ENCODE results near the gene PIK3R3.

Gene PIK3R3

DNA sequence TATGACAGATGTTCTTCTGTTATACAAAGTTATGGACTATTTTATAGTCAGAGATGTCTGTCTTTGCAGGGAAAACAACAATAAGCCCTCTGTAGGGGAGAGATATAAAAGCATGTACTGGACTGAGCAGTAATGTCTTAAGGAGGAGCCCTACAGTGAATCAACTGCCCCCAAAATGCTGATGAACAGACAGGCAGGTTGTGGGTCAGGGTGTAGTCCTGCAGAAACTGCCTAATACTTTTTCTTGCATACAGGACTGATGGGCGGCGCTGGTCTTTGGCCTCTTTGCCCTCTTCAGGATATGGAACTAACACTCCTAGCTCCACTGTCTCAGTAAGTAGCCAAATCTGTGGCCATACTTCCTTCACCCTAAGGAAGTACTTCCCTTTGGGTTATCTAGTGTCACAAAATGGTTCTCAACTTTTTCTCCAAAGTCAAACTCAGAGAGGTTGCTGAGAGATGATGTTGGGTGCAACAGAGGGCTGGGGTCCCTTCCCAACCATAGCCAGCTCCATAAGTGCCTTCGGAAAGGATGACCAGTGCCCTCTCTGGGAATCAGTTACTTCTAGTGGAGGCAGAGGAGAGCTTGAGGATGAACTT, 129.8 kb downstream of the PIK3R3 start:
- no peak overlapping the region for H3K14ac ChIP-seq (ENCODE audit: low read length)
- H3K27ac ChIP-seq (replicated peaks; ENCODE audit: low read length): no peak overlapping the region
- no peak overlapping the region for H2AK5ac ChIP-seq (ENCODE audit: low read depth, low read length)
- no peak overlapping the region for H2BK5ac ChIP-seq (ENCODE audit: low read length)
- no peak for DNase-seq (ENCODE audit: low spot score)
- no CpG with 5 or more reads among the region's 3 CpGs for WGBS, 2 donors (ENCODE audit: extremely low coverage in 2 of 2, insufficient read length in 2 of 2, insufficient replicate concordance in 1 of 2)
- H3K18ac ChIP-seq (ENCODE audit: low read length): no peak overlapping the region
- no peak overlapping the region for H4K8ac ChIP-seq (ENCODE audit: low read depth, low read length)
- H2BK12ac ChIP-seq (ENCODE audit: low read length): no peak overlapping the region
- no peak overlapping the region for H3K9ac ChIP-seq (ENCODE audit: low read depth, low read length, poor library complexity)
- no peak overlapping the region for H2BK15ac ChIP-seq (ENCODE audit: low read length)
- H2AFZ ChIP-seq (ENCODE audit: low read length): no peak overlapping the region
- H3K79me1 ChIP-seq (ENCODE audit: low read depth, low read length): no peaks in the 10 kb centered on the region
- H3K23ac ChIP-seq (ENCODE audit: low read depth, low read length, poor library complexity): no peak overlapping the region
- H3K27me3 ChIP-seq (ENCODE audit: control insufficient read depth in 3 of 3, insufficient read depth in 3 of 3, low read depth in 1 of 3, low read length in 3 of 3): no peaks in the 10 kb centered on the region
- H3K9me3 ChIP-seq (replicated peaks in 1 of 2; ENCODE audit: control insufficient read depth in 2 of 2, insufficient read depth in 1 of 2, low read depth in 1 of 2, low read length in 2 of 2): no peaks in the 10 kb centered on the region
- H3K4ac ChIP-seq (ENCODE audit: low read length): no peak overlapping the region
- H4K91ac ChIP-seq (ENCODE audit: low read depth, low read length, poor library complexity): no peak overlapping the region
- H3K36me3 ChIP-seq (replicated peaks in 1 of 2; ENCODE audit: control insufficient read depth in 2 of 2, insufficient read depth in 2 of 2, low read length in 2 of 2): peaks cover 8 to 78% of the 10 kb centered on the region in 2 donors
- H3K4me3 ChIP-seq (ENCODE audit: low read length in 2 of 2): no peak overlapping the region
- H2BK120ac ChIP-seq (ENCODE audit: low read depth, low read length): no peak overlapping the region
- H3K4me2 ChIP-seq (ENCODE audit: insufficient read depth, low read length, poor library complexity, severe bottlenecking): no peak overlapping the region
- H3K4me1 ChIP-seq (ENCODE audit: control insufficient read depth in 2 of 2, insufficient read depth in 1 of 2, low read depth in 1 of 2, low read length in 2 of 2): peaks cover 0 to 1% of the 10 kb centered on the region in 2 donors

DNA sequence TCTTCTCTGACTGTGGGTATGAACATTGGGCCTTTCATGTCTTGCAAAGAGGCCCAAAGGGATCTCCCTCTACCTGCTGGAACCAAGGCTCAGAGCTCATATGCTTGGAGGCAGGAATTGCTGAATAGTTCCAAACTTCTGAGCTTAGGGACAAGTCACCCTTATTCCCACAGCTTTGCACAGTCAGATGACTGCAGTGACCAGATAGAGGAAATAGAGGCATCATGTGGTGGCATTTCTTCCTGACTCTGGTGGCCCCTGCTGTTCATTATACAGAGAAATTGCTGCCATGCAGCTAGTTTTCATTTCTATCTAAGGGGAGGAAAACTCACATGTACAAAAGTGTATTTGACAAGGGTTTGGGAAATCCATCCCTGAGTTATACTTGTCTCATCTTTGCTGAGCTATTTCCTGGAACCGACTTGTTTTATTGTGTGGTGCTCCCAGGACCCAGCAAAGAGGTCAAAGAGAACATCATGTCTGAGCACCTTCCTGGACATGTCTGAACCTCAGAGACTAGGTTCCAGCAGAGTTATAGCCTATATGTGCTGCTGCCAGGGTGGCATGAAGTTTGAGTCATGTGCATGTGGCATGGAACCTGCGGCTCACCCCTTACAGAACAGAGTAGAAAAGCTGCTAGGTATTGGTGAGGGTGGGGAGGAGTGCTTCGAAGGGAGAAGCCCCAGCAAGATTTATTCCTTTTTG, 131.2 kb downstream of the PIK3R3 start:
- no CpG with 5 or more reads among the region's 3 CpGs for WGBS, 2 donors (ENCODE audit: extremely low coverage in 2 of 2, insufficient read length in 2 of 2, insufficient replicate concordance in 1 of 2)
- Histone ChIP-seq H3K18ac (ENCODE audit: low read length) (no peak overlapping the region), H3K9me3 (replicated peaks in 1 of 2; ENCODE audit: control insufficient read depth in 2 of 2, insufficient read depth in 1 of 2, low read depth in 1 of 2, low read length in 2 of 2) (no peaks in the 10 kb centered on the region)

GRCh38 chr1:45999507-45999906, 132.9 kb downstream of the PIK3R3 start:
- H2AFZ ChIP-seq (ENCODE audit: low read length): no peak overlapping the region
- peaks cover under 1% of the 10 kb centered on the region for H3K79me1 ChIP-seq (ENCODE audit: low read depth, low read length)
- no peak overlapping the region for H3K14ac ChIP-seq (ENCODE audit: low read length)
- no peak overlapping the region for H2BK12ac ChIP-seq (ENCODE audit: low read length)
- H3K4me1 ChIP-seq (ENCODE audit: control insufficient read depth in 2 of 2, insufficient read depth in 1 of 2, low read depth in 1 of 2, low read length in 2 of 2): peaks cover 0 to 1% of the 10 kb centered on the region in 2 donors
- H2BK5ac ChIP-seq (ENCODE audit: low read length): no peak overlapping the region
- no peak overlapping the region for H3K4ac ChIP-seq (ENCODE audit: low read length)
- no peak overlapping the region for H4K91ac ChIP-seq (ENCODE audit: low read depth, low read length, poor library complexity)
- no peak overlapping the region for H2AK5ac ChIP-seq (ENCODE audit: low read depth, low read length)
- no peak for DNase-seq (ENCODE audit: low spot score)
- no peak overlapping the region for H2BK120ac ChIP-seq (ENCODE audit: low read depth, low read length)
- H3K36me3 ChIP-seq (replicated peaks in 1 of 2; ENCODE audit: control insufficient read depth in 2 of 2, insufficient read depth in 2 of 2, low read length in 2 of 2): peaks cover 0 to 50% of the 10 kb centered on the region in 2 donors
- H3K4me2 ChIP-seq (ENCODE audit: insufficient read depth, low read length, poor library complexity, severe bottlenecking): no peak overlapping the region
- no peaks in the 10 kb centered on the region for H3K27me3 ChIP-seq (ENCODE audit: control insufficient read depth in 3 of 3, insufficient read depth in 3 of 3, low read depth in 1 of 3, low read length in 3 of 3)
- no peak overlapping the region for H4K8ac ChIP-seq (ENCODE audit: low read depth, low read length)
- no peak overlapping the region for H3K4me3 ChIP-seq (ENCODE audit: low read length in 2 of 2)
- H3K18ac ChIP-seq (ENCODE audit: low read length): no peak overlapping the region
- no peak overlapping the region for H3K9ac ChIP-seq (ENCODE audit: low read depth, low read length, poor library complexity)
- H3K9me3 ChIP-seq (replicated peaks in 1 of 2; ENCODE audit: control insufficient read depth in 2 of 2, insufficient read depth in 1 of 2, low read depth in 1 of 2, low read length in 2 of 2): no peaks in the 10 kb centered on the region
- WGBS, 2 donors (ENCODE audit: extremely low coverage in 2 of 2, insufficient read length in 2 of 2, insufficient replicate concordance in 1 of 2): no CpG with 5 or more reads among the region's 2 CpGs
- H2BK15ac ChIP-seq (ENCODE audit: low read length): no peak overlapping the region
- H3K27ac ChIP-seq (replicated peaks; ENCODE audit: low read length): no peak overlapping the region
- H3K23ac ChIP-seq (ENCODE audit: low read depth, low read length, poor library complexity): no peak overlapping the region

More for the DNA sequence above, 131.2 kb downstream of the PIK3R3 start:
- Histone ChIP-seq H3K27ac (replicated peaks; ENCODE audit: low read length) (no peak overlapping the region), H3K14ac (ENCODE audit: low read length) (no peak overlapping the region), H3K4me1 (ENCODE audit: control insufficient read depth in 2 of 2, insufficient read depth in 1 of 2, low read depth in 1 of 2, low read length in 2 of 2) (peaks cover 0 to 1% of the 10 kb centered on the region in 2 donors), H2AFZ (ENCODE audit: low read length) (no peak overlapping the region), H2BK120ac (ENCODE audit: low read depth, low read length) (no peak overlapping the region), H2AK5ac (ENCODE audit: low read depth, low read length) (no peak overlapping the region), H3K4ac (ENCODE audit: low read length) (no peak overlapping the region), H3K9ac (ENCODE audit: low read depth, low read length, poor library complexity) (no peak overlapping the region), H3K4me3 (ENCODE audit: low read length in 2 of 2) (no peak overlapping the region), H3K36me3 (replicated peaks in 1 of 2; ENCODE audit: control insufficient read depth in 2 of 2, insufficient read depth in 2 of 2, low read length in 2 of 2) (peaks cover 3 to 64% of the 10 kb centered on the region in 2 donors), H3K4me2 (ENCODE audit: insufficient read depth, low read length, poor library complexity, severe bottlenecking) (no peak overlapping the region), H2BK12ac (ENCODE audit: low read length) (no peak overlapping the region), H3K79me1 (ENCODE audit: low read depth, low read length) (no peaks in the 10 kb centered on the region), H2BK15ac (ENCODE audit: low read length) (no peak overlapping the region), H4K91ac (ENCODE audit: low read depth, low read length, poor library complexity) (no peak overlapping the region), H3K23ac (ENCODE audit: low read depth, low read length, poor library complexity) (no peak overlapping the region), H3K27me3 (ENCODE audit: control insufficient read depth in 3 of 3, insufficient read depth in 3 of 3, low read depth in 1 of 3, low read length in 3 of 3) (no peaks in the 10 kb centered on the region), H2BK5ac (ENCODE audit: low read length) (no peak overlapping the region), H4K8ac (ENCODE audit: low read depth, low read length) (no peak overlapping the region)
- no peak for DNase-seq (ENCODE audit: low spot score)

DNA sequence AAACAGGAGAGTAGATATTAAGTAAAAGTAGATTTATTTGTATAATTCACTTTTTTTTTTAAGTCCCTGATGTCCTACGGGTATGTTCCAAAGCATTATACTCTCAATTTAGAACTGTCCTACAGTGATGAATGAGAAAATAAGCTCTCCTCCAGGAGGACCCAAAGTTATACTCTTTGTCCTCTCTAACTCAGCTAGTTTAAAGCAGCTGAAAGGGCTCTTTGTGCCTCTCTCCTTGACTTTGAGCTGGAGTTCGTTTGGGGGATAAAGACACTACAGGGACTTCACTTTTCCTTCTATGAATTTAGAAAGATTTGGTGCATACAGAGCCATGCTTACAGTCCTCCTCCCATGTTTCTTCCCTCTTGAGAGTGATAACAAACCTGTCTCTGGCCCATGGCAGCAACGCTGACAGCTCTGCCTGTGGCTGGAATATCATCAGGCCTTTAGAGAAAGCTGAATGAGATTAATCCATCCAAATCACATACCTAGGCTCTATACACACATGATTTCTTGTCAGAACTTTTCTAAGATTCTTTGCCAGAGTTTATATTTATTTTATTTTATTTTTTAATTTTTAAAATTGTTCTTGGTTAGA, 134.3 kb downstream of the PIK3R3 start:
- no CpG with 5 or more reads among the region's 3 CpGs for WGBS, 2 donors (ENCODE audit: extremely low coverage in 2 of 2, insufficient read length in 2 of 2, insufficient replicate concordance in 1 of 2)
- Histone ChIP-seq H3K27ac (replicated peaks; ENCODE audit: low read length) (no peak overlapping the region), H3K4ac (ENCODE audit: low read length) (no peak overlapping the region), H3K27me3 (ENCODE audit: control insufficient read depth in 3 of 3, insufficient read depth in 3 of 3, low read depth in 1 of 3, low read length in 3 of 3) (no peaks in the 10 kb centered on the region), H2AK5ac (ENCODE audit: low read depth, low read length) (no peak overlapping the region), H4K8ac (ENCODE audit: low read depth, low read length) (no peak overlapping the region), H3K79me1 (ENCODE audit: low read depth, low read length) (peaks cover 2% of the 10 kb centered on the region), H2AFZ (ENCODE audit: low read length) (no peak overlapping the region), H3K4me2 (ENCODE audit: insufficient read depth, low read length, poor library complexity, severe bottlenecking) (no peak overlapping the region), H3K9me3 (replicated peaks in 1 of 2; ENCODE audit: control insufficient read depth in 2 of 2, insufficient read depth in 1 of 2, low read depth in 1 of 2, low read length in 2 of 2) (no peaks in the 10 kb centered on the region), H3K14ac (ENCODE audit: low read length) (no peak overlapping the region), H3K9ac (ENCODE audit: low read depth, low read length, poor library complexity) (no peak overlapping the region), H2BK5ac (ENCODE audit: low read length) (no peak overlapping the region), H2BK12ac (ENCODE audit: low read length) (no peak overlapping the region), H3K18ac (ENCODE audit: low read length) (no peak overlapping the region), H2BK120ac (ENCODE audit: low read depth, low read length) (no peak overlapping the region), H4K91ac (ENCODE audit: low read depth, low read length, poor library complexity) (no peak overlapping the region), H3K4me1 (ENCODE audit: control insufficient read depth in 2 of 2, insufficient read depth in 1 of 2, low read depth in 1 of 2, low read length in 2 of 2) (no peaks in the 10 kb centered on the region), H3K4me3 (ENCODE audit: low read length in 2 of 2) (no peak overlapping the region), H3K23ac (ENCODE audit: low read depth, low read length, poor library complexity) (no peak overlapping the region), H2BK15ac (ENCODE audit: low read length) (no peak overlapping the region), H3K36me3 (replicated peaks in 1 of 2; ENCODE audit: control insufficient read depth in 2 of 2, insufficient read depth in 2 of 2, low read length in 2 of 2) (peaks cover 0 to 39% of the 10 kb centered on the region in 2 donors)
- no peak for DNase-seq (ENCODE audit: low spot score)
